Stomach (tissue), 4 donors: ENCODE data around the gene EXOSC5.

Source experiments
- CTCF ChIP-seq, 7 experiments: fragments of 450-650 bp in 4 of 7; fragments of 200-600 bp in 3 of 7; sonication (generic) in 3 of 7; IDR thresholded peaks; one replicate each; pipeline ENCODE4 v1.5.1; 2016 to 2019; ENCODE audit warnings: antibody characterized with exemption in 7 of 7, control low read depth in 2 of 7, mild to moderate bottlenecking in 1 of 7
- EP300 ChIP-seq: sonication (generic); formaldehyde crosslinking; IDR thresholded peaks from one replicate; pipeline ENCODE4 v1.6.1; 2017; ENCODE audit warnings: antibody characterized with exemption
- POLR2A ChIP-seq, 4 donors: fragments of 450-650 bp; IDR thresholded peaks; one replicate each; pipeline ENCODE4 v1.6.1; 2016; ENCODE audit warnings: antibody characterized with exemption in 4 of 4, control low read depth in 2 of 4, mild to moderate bottlenecking in 1 of 4, moderate library complexity in 1 of 4
- POLR2AphosphoS5 ChIP-seq, 3 donors: sonication (generic); formaldehyde crosslinking; IDR thresholded peaks; one replicate each; pipeline ENCODE4 v1.6.1; 2016; ENCODE audit warnings: antibody characterized with exemption in 3 of 3

GRCh38 chr19:41436674-41436951 lies 39.5 kb upstream of the EXOSC5 start:
- no peak for TF ChIP-seq CTCF (IDR thresholded peaks at IDR 0.05)
- no peak for TF ChIP-seq EP300
- no peak for TF ChIP-seq POLR2AphosphoS5 (IDR thresholded peaks at IDR 0.05)
- TF ChIP-seq POLR2A (IDR thresholded peaks at IDR 0.05) = no peak
